GM12878 (cell line): ENCODE results near the gene FSTL4. TPM values are rescaled to one million over a fixed set of nuclear protein-coding genes. Genes with fewer than 3 reads are reported as not detected.

ENCODE experiments used
- EP300 ChIP-seq, 2 experiments: fragments of 150-350 bp in 1 of 2; IDR thresholded peaks; 2 replicates each; pipeline ENCODE4 v1.6.1; 2011 to 2012; ENCODE audit warnings: low read depth in 2 of 2, low read length in 2 of 2, borderline replicate concordance in 1 of 2, improper control_type of control experiment in 1 of 2, inconsistent platforms in 1 of 2; ENCODE audit not compliant: control insufficient read depth in 1 of 2
- FOS ChIP-seq: IDR thresholded peaks from 3 replicates; pipeline ENCODE4 v1.6.1; 2011; ENCODE audit warnings: borderline replicate concordance; ENCODE audit not compliant: insufficient read length; ENCODE audit errors: extremely low read depth
- IKZF2 ChIP-seq, 2 experiments: fragments of 450-650 bp; IDR thresholded peaks; 2 replicates each; pipeline ENCODE4 v1.6.1; 2017; ENCODE audit warnings: mild to moderate bottlenecking in 2 of 2, moderate library complexity in 2 of 2
- JUND ChIP-seq: IDR thresholded peaks from 2 replicates; pipeline ENCODE4 v1.6.1; 2012; ENCODE audit warnings: low read depth, mild to moderate bottlenecking, low read length, improper control_type of control experiment, moderate library complexity
- KLF5 ChIP-seq: fragments of 450-650 bp; IDR thresholded peaks from 2 replicates; pipeline ENCODE4 v1.6.1; 2014; ENCODE audit warnings: mild to moderate bottlenecking; ENCODE audit not compliant: partially characterized antibody
- NR2F1 ChIP-seq: fragments of 450-650 bp; conservative IDR thresholded peaks from 2 replicates; pipeline ENCODE4 v1.6.1; 2017; ENCODE audit warnings: mild to moderate bottlenecking
- STAT1 ChIP-seq: fragments of 450-650 bp; conservative IDR thresholded peaks from 2 replicates; pipeline ENCODE4 v1.6.1; 2014; ENCODE audit warnings: antibody characterized with exemption, mild to moderate bottlenecking
- TBL1XR1 ChIP-seq: IDR thresholded peaks from 2 replicates; pipeline ENCODE4 v1.6.1; 2012; ENCODE audit warnings: low read depth, low read length, improper control_type of control experiment
- TCF12 ChIP-seq: IDR thresholded peaks from 2 replicates; pipeline ENCODE4 v1.6.1; 2011; ENCODE audit warnings: low read depth, mild to moderate bottlenecking, low read length
- polyA plus RNA-seq, 11 experiments: library from polyadenylated mRNA; depleted of rRNA in 4 of 11; unstranded in 6 of 11; stranded (reverse) in 5 of 11; fragments of >200 nt; fragmentation: Nextera tagmentation in 4 of 11; fragmentation: Illumina TruSeq in 1 of 11; extraction: Ambion mirVana in 4 of 11; extraction: Trizol in 1 of 11; gene quantifications; 1 replicate in 1 of 11; 2 replicates in 10 of 11; pipeline versions ENCODE4 v1.2.1 to v1.2.3, GENCODE V29; 2011 to 2016; ENCODE audit warnings: inconsistent platforms in 2 of 11, missing spikeins in 2 of 11, low read depth in 1 of 11
- total RNA-seq, 4 experiments: library from RNA; depleted of rRNA in 3 of 4; stranded (reverse); fragments of >200 nt in 3 of 4; fragmentation: Illumina TruSeq in 1 of 4; extraction: Trizol in 1 of 4; gene quantifications; 2 replicates each; pipeline versions ENCODE4 v1.2.1 to v1.2.3, GENCODE V29; 2013 to 2021
- TF ChIP-seq, protein P1 (sequence below): IDR thresholded peaks from 2 replicates; pipeline ENCODE4 v1.6.1; 2012; ENCODE audit warnings: low read depth, low read length, improper control_type of control experiment
- TF ChIP-seq, protein P2 (sequence below): IDR thresholded peaks from 2 replicates; pipeline ENCODE4 v1.6.1; 2011; ENCODE audit warnings: mild to moderate bottlenecking, low read depth, low read length, moderate library complexity; ENCODE audit not compliant: insufficient replicate concordance

The FSTL4 gene
- total and polyA plus RNA-seq, 10 of the 15 experiments (the other 5 are each of a cell fraction or from before 2014, with no cell fraction given) = 0.01 to 0.79 (median 0.21) TPM; not detected in 6

DNA sequence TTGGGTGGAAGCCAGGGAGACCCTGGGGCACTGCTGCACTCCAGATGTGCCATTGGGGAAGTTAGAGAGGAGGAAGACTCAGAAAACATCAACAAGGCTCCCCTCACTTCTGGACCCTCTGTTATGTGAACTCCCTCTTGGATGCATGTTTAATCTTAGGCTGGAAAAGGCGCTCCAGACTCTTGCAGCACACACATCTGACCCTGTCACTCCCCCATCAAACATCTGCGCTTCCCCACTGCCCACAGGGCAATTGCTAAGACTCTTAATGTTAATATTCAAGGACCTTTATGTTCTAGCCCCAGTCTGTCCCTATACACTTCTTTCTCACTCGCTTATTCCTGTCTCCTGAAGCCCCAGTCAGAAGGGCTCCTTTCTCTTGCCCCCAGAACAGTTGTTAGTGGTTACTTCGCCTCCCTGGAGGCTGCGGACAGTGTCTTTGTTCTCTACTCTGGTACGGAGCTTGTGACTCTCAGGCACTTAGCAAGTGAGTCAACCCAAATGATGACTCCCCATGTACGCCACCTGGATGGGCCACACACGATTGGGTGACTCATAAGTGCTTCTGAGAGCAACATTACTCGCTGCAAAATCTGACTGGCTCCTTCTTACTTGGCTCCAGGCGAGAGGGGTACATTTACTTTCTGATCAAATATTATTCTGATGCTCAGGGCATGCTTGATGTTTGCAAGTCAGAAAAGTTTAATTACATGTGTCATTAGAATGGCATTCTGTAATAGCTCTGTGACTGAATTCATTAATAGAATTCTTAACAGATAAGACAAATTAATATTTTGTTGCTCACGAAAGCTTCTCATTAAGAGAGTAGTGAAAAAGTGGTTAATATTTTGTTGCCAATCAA lies 366.9 kb downstream of the FSTL4 start (continued):
- no peak for TF ChIP-seq KLF5
- TF ChIP-seq, protein P1, sequence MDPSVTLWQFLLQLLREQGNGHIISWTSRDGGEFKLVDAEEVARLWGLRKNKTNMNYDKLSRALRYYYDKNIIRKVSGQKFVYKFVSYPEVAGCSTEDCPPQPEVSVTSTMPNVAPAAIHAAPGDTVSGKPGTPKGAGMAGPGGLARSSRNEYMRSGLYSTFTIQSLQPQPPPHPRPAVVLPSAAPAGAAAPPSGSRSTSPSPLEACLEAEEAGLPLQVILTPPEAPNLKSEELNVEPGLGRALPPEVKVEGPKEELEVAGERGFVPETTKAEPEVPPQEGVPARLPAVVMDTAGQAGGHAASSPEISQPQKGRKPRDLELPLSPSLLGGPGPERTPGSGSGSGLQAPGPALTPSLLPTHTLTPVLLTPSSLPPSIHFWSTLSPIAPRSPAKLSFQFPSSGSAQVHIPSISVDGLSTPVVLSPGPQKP = no peak
- 0 out of 2 replicates have a peak, but pooled peaks have one; percentile 52 for TF ChIP-seq TCF12
- TF ChIP-seq EP300 (IDR thresholded peaks at IDR 0.05; ENCODE audit: borderline replicate concordance in 1 of 2, control insufficient read depth in 1 of 2, low read depth in 2 of 2, low read length in 2 of 2) = peak; percentile 43 to 56; a peak in 1 of 4 replicates
- no peak for TF ChIP-seq JUND
- TF ChIP-seq, protein P2, sequence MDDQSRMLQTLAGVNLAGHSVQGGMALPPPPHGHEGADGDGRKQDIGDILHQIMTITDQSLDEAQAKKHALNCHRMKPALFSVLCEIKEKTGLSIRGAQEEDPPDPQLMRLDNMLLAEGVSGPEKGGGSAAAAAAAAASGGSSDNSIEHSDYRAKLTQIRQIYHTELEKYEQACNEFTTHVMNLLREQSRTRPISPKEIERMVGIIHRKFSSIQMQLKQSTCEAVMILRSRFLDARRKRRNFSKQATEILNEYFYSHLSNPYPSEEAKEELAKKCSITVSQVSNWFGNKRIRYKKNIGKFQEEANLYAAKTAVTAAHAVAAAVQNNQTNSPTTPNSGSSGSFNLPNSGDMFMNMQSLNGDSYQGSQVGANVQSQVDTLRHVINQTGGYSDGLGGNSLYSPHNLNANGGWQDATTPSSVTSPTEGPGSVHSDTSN = no peak
- TF ChIP-seq FOS = no peak
- TF ChIP-seq STAT1 = no peak
- peak; percentile 20 to 28; a peak in 1 of 4 replicates for TF ChIP-seq IKZF2 (IDR thresholded peaks at IDR 0.05)
- no peak for TF ChIP-seq NR2F1
- no peak for TF ChIP-seq TBL1XR1
